ENCODE data around the gene CCDC60.

The CCDC60 gene

GRCh38 chr12:119375075-119375882 is 40.8 kb downstream of the CCDC60 start:
- H3K36me3 ChIP-seq (ENCODE audit: control insufficient read depth, insufficient read depth, low read length): no peaks in the 10 kb centered on the region
- no peaks in the 10 kb centered on the region for H3K27me3 ChIP-seq (replicated peaks; ENCODE audit: control insufficient read depth, insufficient read depth, low read length)
- TF ChIP-seq CTCF (IDR thresholded peaks at IDR 0.05; ENCODE audit: insufficient read depth, low read length, poor library complexity, severe bottlenecking): no peak
- H3K4me3 ChIP-seq (replicated peaks; ENCODE audit: low read depth, low read length): no peak overlapping the region
- DNase-seq (ENCODE audit: extremely low read depth, insufficient read length): peak; percentile 6

GRCh38 chr12:119375883-119376190 is 41.3 kb downstream of the CCDC60 start:
- no peak for DNase-seq (ENCODE audit: extremely low read depth, insufficient read length)
- no peak for TF ChIP-seq CTCF (IDR thresholded peaks at IDR 0.05; ENCODE audit: insufficient read depth, low read length, poor library complexity, severe bottlenecking)

GRCh38 chr12:119378903-119379302 is 44.4 kb downstream of the CCDC60 start:
- no peak overlapping the region for H3K4me3 ChIP-seq (replicated peaks; ENCODE audit: low read depth, low read length)
- no peak for TF ChIP-seq CTCF (IDR thresholded peaks at IDR 0.05; ENCODE audit: insufficient read depth, low read length, poor library complexity, severe bottlenecking)
- DNase-seq (ENCODE audit: extremely low read depth, insufficient read length): no peak

More at GRCh38 chr12:119375883-119376190, 41.3 kb downstream of the CCDC60 start:
- no peak overlapping the region for H3K4me3 ChIP-seq (replicated peaks; ENCODE audit: low read depth, low read length)
- no peaks in the 10 kb centered on the region for H3K36me3 ChIP-seq (ENCODE audit: control insufficient read depth, insufficient read depth, low read length)
- no peaks in the 10 kb centered on the region for H3K27me3 ChIP-seq (replicated peaks; ENCODE audit: control insufficient read depth, insufficient read depth, low read length)

GRCh38 chr12:119381471-119382235 is 47.1 kb downstream of the CCDC60 start:
- Histone ChIP-seq H3K4me3 (replicated peaks; ENCODE audit: low read depth, low read length) (no peak overlapping the region), H3K27me3 (replicated peaks; ENCODE audit: control insufficient read depth, insufficient read depth, low read length) (no peaks in the 10 kb centered on the region; the same call in 1 of the 2 replicates), H3K36me3 (ENCODE audit: control insufficient read depth, insufficient read depth, low read length) (no peaks in the 10 kb centered on the region)
- no peak for DNase-seq (ENCODE audit: extremely low read depth, insufficient read length)
- TF ChIP-seq CTCF (IDR thresholded peaks at IDR 0.05; ENCODE audit: insufficient read depth, low read length, poor library complexity, severe bottlenecking): no peak

More at GRCh38 chr12:119378903-119379302, 44.4 kb downstream of the CCDC60 start:
- H3K36me3 ChIP-seq (ENCODE audit: control insufficient read depth, insufficient read depth, low read length): no peaks in the 10 kb centered on the region
- no peaks in the 10 kb centered on the region for H3K27me3 ChIP-seq (replicated peaks; ENCODE audit: control insufficient read depth, insufficient read depth, low read length)

GRCh38 chr12:119383206-119383605 is 48.7 kb downstream of the CCDC60 start:
- Histone ChIP-seq H3K4me3 (replicated peaks; ENCODE audit: low read depth, low read length) (no peak overlapping the region), H3K36me3 (ENCODE audit: control insufficient read depth, insufficient read depth, low read length) (no peaks in the 10 kb centered on the region), H3K27me3 (replicated peaks; ENCODE audit: control insufficient read depth, insufficient read depth, low read length) (no peaks in the 10 kb centered on the region; the same call in 1 of the 2 replicates)
- no peak for TF ChIP-seq CTCF (IDR thresholded peaks at IDR 0.05; ENCODE audit: insufficient read depth, low read length, poor library complexity, severe bottlenecking)
- DNase-seq (ENCODE audit: extremely low read depth, insufficient read length): no peak
